Keratinocyte (primary cell): Measurements from ENCODE around the gene MMP11. TPM values are rescaled to one million over a fixed set of nuclear protein-coding genes. Genes with fewer than 3 reads are reported as not detected.

Experiments used
- DNase-seq: peaks from one replicate; pipeline ENCODE4 v3.0.0-alpha.2; 2011; ENCODE audit warnings: low read depth, missing footprints, low spot score
- FAIRE-seq: peaks from 2 replicates; lab custom pipeline; 2011; peaks lifted over from hg19 to GRCh38; lab: Jason Lieb, UNC
- H2AFZ ChIP-seq: 2 replicates; pipeline ENCODE4 v1.6.0; 2012; ENCODE audit warnings: low read length, control low read depth, inconsistent platforms; ENCODE audit not compliant: control insufficient read depth
- H3K27ac ChIP-seq: 2 replicates; pipeline ENCODE4 v1.5.1; 2011; ENCODE audit warnings: low read length; ENCODE audit not compliant: control insufficient read depth, insufficient read depth
- H3K27me3 ChIP-seq: 3 replicates; pipeline ENCODE4 v1.6.0; 2011; ENCODE audit warnings: low read length; ENCODE audit not compliant: control insufficient read depth, insufficient read depth; ENCODE audit errors: extremely low read depth
- H3K36me3 ChIP-seq, 2 experiments: 2 replicates in 1 of 2; 3 replicates in 1 of 2; pipeline ENCODE4 v1.5.1; 2011; ENCODE audit warnings: low read length in 2 of 2, mild to moderate bottlenecking in 1 of 2; ENCODE audit not compliant: control insufficient read depth in 2 of 2, insufficient read depth in 2 of 2; ENCODE audit errors: extremely low read depth in 1 of 2
- H3K4me1 ChIP-seq: 3 replicates; pipeline ENCODE4 v1.5.1; 2011; ENCODE audit warnings: low read length; ENCODE audit not compliant: control insufficient read depth, insufficient read depth; ENCODE audit errors: extremely low read depth
- H3K4me2 ChIP-seq: 3 replicates; pipeline ENCODE4 v1.6.0; 2011; ENCODE audit warnings: low read depth, low read length; ENCODE audit not compliant: control insufficient read depth, insufficient read depth; ENCODE audit errors: extremely low read depth
- H3K4me3 ChIP-seq, 3 experiments: fragments of 200-600 bp in 1 of 3; sonication (generic) in 1 of 3; 2 replicates in 2 of 3; 3 replicates in 1 of 3; pipeline ENCODE4 v1.5.1; 2011 to 2016; ENCODE audit warnings: low read length in 3 of 3, mild to moderate bottlenecking in 3 of 3, control low read depth in 2 of 3, inconsistent platforms in 1 of 3, low read depth in 1 of 3, mixed read lengths in 1 of 3, mixed run types in 1 of 3, moderate library complexity in 1 of 3; ENCODE audit not compliant: control insufficient read depth in 2 of 3, insufficient read depth in 2 of 3; ENCODE audit errors: extremely low read depth in 1 of 3
- H3K79me2 ChIP-seq: 2 replicates; pipeline ENCODE4 v1.6.0; 2012; ENCODE audit warnings: low read length; ENCODE audit not compliant: control insufficient read depth, insufficient read depth
- H3K9ac ChIP-seq: 3 replicates; pipeline ENCODE4 v1.6.0; 2011; ENCODE audit warnings: low read length; ENCODE audit not compliant: control insufficient read depth, insufficient read depth; ENCODE audit errors: extremely low read depth
- H3K9me1 ChIP-seq: 3 replicates; pipeline ENCODE4 v1.6.0; 2011; ENCODE audit warnings: low read length; ENCODE audit not compliant: control insufficient read depth, insufficient read depth; ENCODE audit errors: extremely low read depth
- H3K9me3 ChIP-seq: 2 replicates; pipeline ENCODE4 v1.5.1; 2012; ENCODE audit warnings: low read depth, low read length; ENCODE audit not compliant: control insufficient read depth
- H4K20me1 ChIP-seq: 3 replicates; pipeline ENCODE4 v1.6.0; 2011; ENCODE audit warnings: low read length; ENCODE audit not compliant: control insufficient read depth, insufficient read depth; ENCODE audit errors: extremely low read depth
- CTCF ChIP-seq, 3 experiments: IDR thresholded peaks in 1 of 3; conservative IDR thresholded peaks in 1 of 3; optimal IDR thresholded peaks in 1 of 3; 2 replicates in 2 of 3; 3 replicates in 1 of 3; pipeline versions ENCODE3 to v1.5.1; 2011; ENCODE audit warnings: low read length in 3 of 3, mild to moderate bottlenecking in 3 of 3, moderate library complexity in 2 of 3, control low read depth in 1 of 3, inconsistent platforms in 1 of 3; ENCODE audit not compliant: insufficient read depth in 2 of 3; ENCODE audit errors: extremely low read depth in 1 of 3
- EZH2 ChIP-seq: IDR thresholded peaks from one replicate; pipeline ENCODE4 v1.6.1; 2012; ENCODE audit warnings: inconsistent platforms, mild to moderate bottlenecking, low read length, moderate library complexity
- dilution Hi-C: fragments of 300-500 bp; cut with MboI; formaldehyde crosslinking; loops from one replicate; pipeline ENCODE4 v1.7.0; 2020; ENCODE audit warnings: low sequenced_read_pairs; ENCODE audit not compliant: extremely low pct_ligation_motif_present
- polyA plus RNA-seq, 5 experiments: library from polyadenylated mRNA; depleted of rRNA in 3 of 5; stranded (reverse) in 3 of 5; stranded (forward) in 1 of 5; unstranded in 1 of 5; fragments of >200 nt; gene quantifications; 1 replicate in 1 of 5; 2 replicates in 3 of 5; 3 replicates in 1 of 5; pipeline versions ENCODE4 v1.2.1 to v1.2.3, GENCODE V29; 2011 to 2012; ENCODE audit warnings: missing spikeins in 2 of 5, low read depth in 1 of 5, low replicate concordance in 1 of 5

The MMP11 gene
- polyA plus RNA-seq, 1 donor (not counting 4 experiments of a cell fraction or from before 2014, with no cell fraction given): 0.13 TPM

DNA sequence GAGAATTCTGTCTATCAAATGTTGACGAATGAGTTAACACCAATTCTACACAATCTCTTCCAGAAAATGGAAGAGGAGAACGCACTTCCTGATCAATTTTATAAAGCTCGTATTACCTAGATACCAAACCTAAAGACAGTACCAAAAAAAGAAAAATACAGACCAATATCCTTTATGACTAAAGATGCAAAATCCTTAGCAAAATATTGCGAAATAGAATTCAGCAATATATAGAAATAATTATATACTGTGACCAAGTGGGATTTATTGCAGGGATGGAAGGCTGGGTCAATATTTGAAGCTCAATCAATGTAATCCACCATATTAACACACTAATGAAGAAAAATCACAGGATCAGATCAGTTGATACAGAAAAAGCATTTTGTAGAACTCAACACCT lies 39.7 kb downstream of the MMP11 start:
- Histone ChIP-seq H3K4me2 (no peak overlapping the region), H2AFZ (no peak overlapping the region), H3K4me3 (no peak overlapping the region), H3K9me1 (no peaks in the 10 kb centered on the region), H3K9ac (no peak overlapping the region), H3K27ac (no peak overlapping the region), H3K9me3 (no peaks in the 10 kb centered on the region), H3K4me1 (no peaks in the 10 kb centered on the region), H3K36me3 (peaks cover 9 to 10% of the 10 kb centered on the region in 2 experiments), H3K79me2 (no peaks in the 10 kb centered on the region), H3K27me3 (no peaks in the 10 kb centered on the region), H4K20me1 (no peaks in the 10 kb centered on the region)
- no peak for FAIRE-seq
- dilution Hi-C loops: no loop called here
- TF ChIP-seq EZH2 (no peak), CTCF (optimal IDR thresholded peaks at IDR 0.05 in 1 of 3, IDR thresholded peaks at IDR 0.05 in 1 of 3, conservative IDR thresholded peaks at IDR 0.05 in 1 of 3; ENCODE audit: extremely low read depth in 1 of 3, insufficient read depth in 2 of 3, low read length in 3 of 3) (no peak)
- no peak for DNase-seq

DNA sequence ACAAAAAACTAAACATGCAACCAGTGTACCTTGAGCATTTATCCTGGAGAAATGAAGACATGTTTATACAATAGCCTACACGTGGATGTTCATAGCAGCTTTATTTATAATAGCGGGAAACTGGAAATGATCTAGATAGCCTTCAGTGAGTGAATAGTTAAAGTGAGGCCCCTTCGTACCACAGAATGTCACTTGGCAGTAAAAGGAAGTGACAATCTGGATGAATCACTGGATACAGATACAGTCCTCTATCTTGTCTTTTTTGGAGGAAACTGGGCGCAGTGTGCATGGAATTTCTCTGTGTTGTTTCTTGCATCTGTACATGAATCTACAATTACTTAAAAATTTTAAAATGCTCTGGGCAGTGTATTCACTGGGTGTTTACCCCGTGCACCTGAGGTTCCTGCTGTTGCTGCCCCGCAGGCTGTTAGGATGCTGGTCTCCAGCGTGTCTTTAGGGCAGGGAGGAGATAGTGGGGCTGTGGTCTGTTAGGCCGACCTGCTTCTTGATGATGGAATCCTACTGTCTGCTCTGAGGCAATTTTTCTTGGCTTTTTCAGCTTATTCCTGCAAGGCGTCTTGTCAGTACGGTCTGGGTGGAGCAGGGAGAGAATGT lies 43.0 kb downstream of the MMP11 start:
- FAIRE-seq: no peak
- no peaks in the 10 kb centered on the region for H3K4me1 ChIP-seq
- H3K4me3 ChIP-seq: no peak overlapping the region

More for the DNA sequence above, 43.0 kb downstream of the MMP11 start:
- Histone ChIP-seq H3K27me3 (no peaks in the 10 kb centered on the region), H3K9me3 (no peaks in the 10 kb centered on the region), H3K4me2 (no peak overlapping the region), H3K9me1 (no peaks in the 10 kb centered on the region), H3K79me2 (no peaks in the 10 kb centered on the region), H4K20me1 (no peaks in the 10 kb centered on the region), H2AFZ (no peak overlapping the region), H3K9ac (no peak overlapping the region), H3K27ac (no peak overlapping the region), H3K36me3 (peaks cover 10 to 12% of the 10 kb centered on the region in 2 experiments)
- dilution Hi-C loops: no loop called here
- TF ChIP-seq EZH2 (no peak), CTCF (optimal IDR thresholded peaks at IDR 0.05 in 1 of 3, IDR thresholded peaks at IDR 0.05 in 1 of 3, conservative IDR thresholded peaks at IDR 0.05 in 1 of 3; ENCODE audit: extremely low read depth in 1 of 3, insufficient read depth in 2 of 3, low read length in 3 of 3) (no peak)
- DNase-seq: no peak
